ENCODE data around the gene MRPL33. TPM values are rescaled to one million over a fixed set of nuclear protein-coding genes. Genes with fewer than 3 reads are reported as not detected.

The MRPL33 gene
- polyA plus RNA-seq, 3 donors = 67.4 to 341 (median 331) TPM

DNA sequence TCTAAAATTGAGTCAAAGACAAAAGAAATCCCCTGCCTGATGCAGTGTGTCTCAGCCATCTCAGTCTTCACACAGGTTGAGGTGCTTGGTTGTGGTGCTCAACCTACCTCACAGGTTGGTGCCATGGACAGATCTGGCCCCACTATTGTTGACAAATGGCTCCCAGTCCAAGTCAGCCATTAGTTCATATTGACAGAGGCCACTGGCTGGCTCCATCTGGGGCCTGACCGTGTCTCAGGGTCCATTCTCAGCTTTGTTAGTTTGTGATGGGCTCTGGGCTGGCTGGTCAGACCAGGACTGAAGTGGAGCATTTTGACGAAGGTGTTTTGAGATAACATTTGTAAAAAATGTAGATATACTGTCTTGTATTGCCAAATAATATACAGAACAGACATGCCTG is 36.9 kb downstream of the MRPL33 start:
- peaks cover 79 to 84% of the 10 kb centered on the region in 2 donors for H3K4me1 ChIP-seq (ENCODE audit: control insufficient read depth in 1 of 2, insufficient read depth in 2 of 2, low read length in 2 of 2)
- peaks cover 40% of the 10 kb centered on the region for H3K79me2 ChIP-seq (ENCODE audit: insufficient read depth, low read length)
- H2AFZ ChIP-seq (ENCODE audit: insufficient read depth, low read depth, low read length, poor library complexity, severe bottlenecking) = no peak overlapping the region
- peaks cover 78% of the 10 kb centered on the region for H3K4me1 Mint-ChIP-seq
- intact Hi-C loops (cut with micrococcal nuclease) = no loop called here
- H3K4me3 ChIP-seq (replicated peaks in 1 of 3; ENCODE audit: low read depth in 2 of 3, low read length in 3 of 3) = no peak overlapping the region
- H4K20me1 ChIP-seq (ENCODE audit: insufficient read depth, low read length) = no peaks in the 10 kb centered on the region
- H3K27ac Mint-ChIP-seq = peak overlapping the region; percentile 21 to 96 (median 91)
- no peak overlapping the region for H3K4me3 Mint-ChIP-seq
- H3K27ac ChIP-seq (ENCODE audit: low read depth in 1 of 2, low read length in 2 of 2) = peak overlapping the region; percentile 22 to 89
- no peaks in the 10 kb centered on the region for H3K36me3 Mint-ChIP-seq
- H3K9me3 Mint-ChIP-seq = no peaks in the 10 kb centered on the region
- H3K36me3 ChIP-seq (replicated peaks in 1 of 2; ENCODE audit: control insufficient read depth in 1 of 2, insufficient read depth in 2 of 2, low read length in 2 of 2) = no peaks in the 10 kb centered on the region
- H3K4me2 ChIP-seq (replicated peaks; ENCODE audit: extremely low read depth, low read length, poor library complexity, severe bottlenecking) = no peak overlapping the region
- DNase-seq = no peak
- WGBS (ENCODE audit: insufficient coverage) = 100% methylated on average over 1 of the region's 2 CpGs
- H3K27me3 Mint-ChIP-seq (ENCODE audit: low read depth in 3 of 3) = no peaks in the 10 kb centered on the region
- no peak for TF ChIP-seq CTCF (IDR thresholded peaks at IDR 0.05)
- H3K9me3 ChIP-seq (replicated peaks in 1 of 2; ENCODE audit: control insufficient read depth in 1 of 2, insufficient read depth in 1 of 2, low read length in 2 of 2) = no peaks in the 10 kb centered on the region
- H3K9ac ChIP-seq (ENCODE audit: insufficient read depth, low read length, poor library complexity, severe bottlenecking) = no peak overlapping the region
- H3K27me3 ChIP-seq (ENCODE audit: control insufficient read depth in 2 of 2, insufficient read depth in 2 of 2, low read length in 2 of 2) = no peaks in the 10 kb centered on the region

- Histone ChIP-seq H3K27me3 (ENCODE audit: control insufficient read depth in 2 of 2, insufficient read depth in 2 of 2, low read length in 2 of 2) (no peaks in the 10 kb centered on the region), H3K9me3 (replicated peaks in 1 of 2; ENCODE audit: control insufficient read depth in 1 of 2, insufficient read depth in 1 of 2, low read length in 2 of 2) (no peaks in the 10 kb centered on the region), H3K9ac (ENCODE audit: insufficient read depth, low read length, poor library complexity, severe bottlenecking) (no peak overlapping the region), H3K27ac (ENCODE audit: low read depth in 1 of 2, low read length in 2 of 2) (peak overlapping the region; percentile 67 to 89), H2AFZ (ENCODE audit: insufficient read depth, low read depth, low read length, poor library complexity, severe bottlenecking) (no peak overlapping the region), H4K20me1 (ENCODE audit: insufficient read depth, low read length) (no peaks in the 10 kb centered on the region), H3K4me1 (ENCODE audit: control insufficient read depth in 1 of 2, insufficient read depth in 2 of 2, low read length in 2 of 2) (peaks cover 73 to 78% of the 10 kb centered on the region in 2 donors), H3K36me3 (replicated peaks in 1 of 2; ENCODE audit: control insufficient read depth in 1 of 2, insufficient read depth in 2 of 2, low read length in 2 of 2) (no peaks in the 10 kb centered on the region), H3K79me2 (ENCODE audit: insufficient read depth, low read length) (peaks cover 40% of the 10 kb centered on the region), H3K4me3 (replicated peaks in 1 of 3; ENCODE audit: low read depth in 2 of 3, low read length in 3 of 3) (peak overlapping the region in 1 of 3 experiments; percentile 4), H3K4me2 (replicated peaks; ENCODE audit: extremely low read depth, low read length, poor library complexity, severe bottlenecking) (peak overlapping the region; percentile 27)
- Mint-ChIP-seq H3K27ac (peak overlapping the region; percentile 86 to 96 (median 93)), H3K27me3 (ENCODE audit: low read depth in 3 of 3) (peaks cover 0 to 1% (median 0%) of the 10 kb centered on the region in 3 donors), H3K4me1 (peaks cover 72% of the 10 kb centered on the region), H3K36me3 (no peaks in the 10 kb centered on the region), H3K4me3 (no peak overlapping the region), H3K9me3 (no peaks in the 10 kb centered on the region)
- no peak for DNase-seq
- 70% methylated on average over 1 of the region's 3 CpGs for WGBS (ENCODE audit: insufficient coverage)
- intact Hi-C loops (cut with micrococcal nuclease) = no loop called here
- no peak for TF ChIP-seq CTCF (IDR thresholded peaks at IDR 0.05)
These were observed 37.5 kb downstream of the MRPL33 start for GRCh38 chr2:27808984-27809383.
